Measurements from ENCODE around the gene SEPTIN12. TPM values are rescaled to one million over a fixed set of nuclear protein-coding genes. Genes with fewer than 3 reads are reported as not detected.

Gene SEPTIN12
- polyA plus RNA-seq, 1 donor from 2014 or later: 1.8 TPM

DNA sequence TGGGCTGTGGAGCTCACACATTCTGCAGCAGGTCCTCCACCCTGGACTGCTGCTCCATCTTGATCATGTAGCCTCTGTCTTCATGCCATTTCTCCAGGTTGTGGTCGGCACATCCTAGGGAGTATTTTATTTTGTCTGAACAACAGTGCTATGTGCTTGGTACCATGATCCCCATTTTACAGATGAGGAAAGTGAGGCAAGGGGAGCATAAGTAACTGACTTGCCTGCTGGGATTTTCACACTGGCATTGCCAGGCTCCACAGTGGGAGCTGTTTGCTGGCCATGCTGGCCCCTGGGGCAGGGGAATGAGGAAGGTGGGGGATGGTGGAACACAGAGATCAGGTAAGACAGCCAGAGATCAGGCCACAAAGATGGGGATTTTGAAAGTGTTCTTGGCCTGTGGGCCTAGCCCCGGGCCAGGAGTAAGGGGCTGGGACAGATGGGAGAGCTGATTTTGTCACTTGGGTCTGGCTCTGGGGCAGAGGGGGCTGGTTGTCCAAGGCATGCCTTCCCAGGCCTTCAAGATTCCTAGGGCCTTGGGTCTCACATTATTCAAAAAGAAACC lies 11.9 kb downstream of the SEPTIN12 start:
- H3K9me3 ChIP-seq (ENCODE audit: low read length): no peaks in the 10 kb centered on the region
- no peaks in the 10 kb centered on the region for H3F3A ChIP-seq (ENCODE audit: insufficient read depth, low read length, poor library complexity, severe bottlenecking)
- no peak overlapping the region for H3K4me2 ChIP-seq (ENCODE audit: low read length)
- H4K20me1 ChIP-seq (ENCODE audit: insufficient read depth): no peaks in the 10 kb centered on the region
- H3K4me3 ChIP-seq (ENCODE audit: low read length): no peak overlapping the region
- H3K27me3 ChIP-seq (ENCODE audit: insufficient read depth, low read depth, low read length): no peaks in the 10 kb centered on the region
- H3K27ac ChIP-seq (ENCODE audit: low read length): no peak overlapping the region
- H2AFZ ChIP-seq (ENCODE audit: low read depth, low read length): no peak overlapping the region
- H3K9ac ChIP-seq (ENCODE audit: low read length): no peak overlapping the region
- TF ChIP-seq EP300 (conservative IDR thresholded peaks at IDR 0.05; ENCODE audit: poor library complexity, severe bottlenecking): no peak
- TF ChIP-seq, protein P1, sequence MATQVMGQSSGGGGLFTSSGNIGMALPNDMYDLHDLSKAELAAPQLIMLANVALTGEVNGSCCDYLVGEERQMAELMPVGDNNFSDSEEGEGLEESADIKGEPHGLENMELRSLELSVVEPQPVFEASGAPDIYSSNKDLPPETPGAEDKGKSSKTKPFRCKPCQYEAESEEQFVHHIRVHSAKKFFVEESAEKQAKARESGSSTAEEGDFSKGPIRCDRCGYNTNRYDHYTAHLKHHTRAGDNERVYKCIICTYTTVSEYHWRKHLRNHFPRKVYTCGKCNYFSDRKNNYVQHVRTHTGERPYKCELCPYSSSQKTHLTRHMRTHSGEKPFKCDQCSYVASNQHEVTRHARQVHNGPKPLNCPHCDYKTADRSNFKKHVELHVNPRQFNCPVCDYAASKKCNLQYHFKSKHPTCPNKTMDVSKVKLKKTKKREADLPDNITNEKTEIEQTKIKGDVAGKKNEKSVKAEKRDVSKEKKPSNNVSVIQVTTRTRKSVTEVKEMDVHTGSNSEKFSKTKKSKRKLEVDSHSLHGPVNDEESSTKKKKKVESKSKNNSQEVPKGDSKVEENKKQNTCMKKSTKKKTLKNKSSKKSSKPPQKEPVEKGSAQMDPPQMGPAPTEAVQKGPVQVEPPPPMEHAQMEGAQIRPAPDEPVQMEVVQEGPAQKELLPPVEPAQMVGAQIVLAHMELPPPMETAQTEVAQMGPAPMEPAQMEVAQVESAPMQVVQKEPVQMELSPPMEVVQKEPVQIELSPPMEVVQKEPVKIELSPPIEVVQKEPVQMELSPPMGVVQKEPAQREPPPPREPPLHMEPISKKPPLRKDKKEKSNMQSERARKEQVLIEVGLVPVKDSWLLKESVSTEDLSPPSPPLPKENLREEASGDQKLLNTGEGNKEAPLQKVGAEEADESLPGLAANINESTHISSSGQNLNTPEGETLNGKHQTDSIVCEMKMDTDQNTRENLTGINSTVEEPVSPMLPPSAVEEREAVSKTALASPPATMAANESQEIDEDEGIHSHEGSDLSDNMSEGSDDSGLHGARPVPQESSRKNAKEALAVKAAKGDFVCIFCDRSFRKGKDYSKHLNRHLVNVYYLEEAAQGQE (IDR thresholded peaks at IDR 0.05; ENCODE audit: borderline replicate concordance): no peak
- no peak for TF ChIP-seq MXI1 (conservative IDR thresholded peaks at IDR 0.05; ENCODE audit: poor library complexity, severe bottlenecking)
- no peak for TF ChIP-seq EZH2 (IDR thresholded peaks at IDR 0.05; ENCODE audit: borderline replicate concordance, insufficient read depth, low read length, poor library complexity, severe bottlenecking)
- no peak for TF ChIP-seq TAF1 (IDR thresholded peaks at IDR 0.05; ENCODE audit: low read depth)
- TF ChIP-seq POLR2AphosphoS5 (IDR thresholded peaks at IDR 0.05): no peak
- TF ChIP-seq, protein P2, sequence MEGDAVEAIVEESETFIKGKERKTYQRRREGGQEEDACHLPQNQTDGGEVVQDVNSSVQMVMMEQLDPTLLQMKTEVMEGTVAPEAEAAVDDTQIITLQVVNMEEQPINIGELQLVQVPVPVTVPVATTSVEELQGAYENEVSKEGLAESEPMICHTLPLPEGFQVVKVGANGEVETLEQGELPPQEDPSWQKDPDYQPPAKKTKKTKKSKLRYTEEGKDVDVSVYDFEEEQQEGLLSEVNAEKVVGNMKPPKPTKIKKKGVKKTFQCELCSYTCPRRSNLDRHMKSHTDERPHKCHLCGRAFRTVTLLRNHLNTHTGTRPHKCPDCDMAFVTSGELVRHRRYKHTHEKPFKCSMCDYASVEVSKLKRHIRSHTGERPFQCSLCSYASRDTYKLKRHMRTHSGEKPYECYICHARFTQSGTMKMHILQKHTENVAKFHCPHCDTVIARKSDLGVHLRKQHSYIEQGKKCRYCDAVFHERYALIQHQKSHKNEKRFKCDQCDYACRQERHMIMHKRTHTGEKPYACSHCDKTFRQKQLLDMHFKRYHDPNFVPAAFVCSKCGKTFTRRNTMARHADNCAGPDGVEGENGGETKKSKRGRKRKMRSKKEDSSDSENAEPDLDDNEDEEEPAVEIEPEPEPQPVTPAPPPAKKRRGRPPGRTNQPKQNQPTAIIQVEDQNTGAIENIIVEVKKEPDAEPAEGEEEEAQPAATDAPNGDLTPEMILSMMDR (IDR thresholded peaks at IDR 0.05; ENCODE audit: poor library complexity, severe bottlenecking): no peak
- TF ChIP-seq RAD21 (conservative IDR thresholded peaks at IDR 0.05): no peak
- TF ChIP-seq SMC3 (conservative IDR thresholded peaks at IDR 0.05; ENCODE audit: poor library complexity): no peak
- H3K79me2 ChIP-seq (replicated peaks; ENCODE audit: insufficient read depth, low read length): no peaks in the 10 kb centered on the region
- H3K36me3 ChIP-seq (ENCODE audit: insufficient read depth, low read length): no peaks in the 10 kb centered on the region
- no peaks in the 10 kb centered on the region for H3K9me2 ChIP-seq (ENCODE audit: insufficient read depth, low read length)

DNA sequence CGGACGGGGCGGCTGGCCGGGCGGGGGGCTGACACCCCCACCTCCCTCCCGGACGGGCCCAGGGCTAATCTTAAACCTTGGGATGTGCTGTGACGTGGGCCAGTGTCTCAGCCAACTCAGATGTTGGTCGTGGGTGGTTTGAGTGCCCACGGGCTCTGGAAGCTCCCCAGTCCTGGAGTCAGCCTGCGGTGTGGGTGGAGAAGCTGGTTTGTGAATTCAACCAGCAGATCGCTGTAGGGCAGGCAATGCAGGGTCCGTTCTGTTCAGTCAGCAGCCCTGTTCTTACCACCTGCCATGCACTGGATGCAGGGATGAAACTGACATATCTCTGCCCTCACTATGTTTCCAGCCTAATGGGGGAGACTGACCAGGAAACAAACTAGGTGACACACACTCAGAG lies 13.1 kb downstream of the SEPTIN12 start:
- Histone ChIP-seq H3K27me3 (ENCODE audit: insufficient read depth, low read depth, low read length) (no peaks in the 10 kb centered on the region), H3K9me2 (ENCODE audit: insufficient read depth, low read length) (no peaks in the 10 kb centered on the region), H3K27ac (ENCODE audit: low read length) (no peak overlapping the region), H3K4me3 (ENCODE audit: low read length) (no peak overlapping the region), H3K9me3 (ENCODE audit: low read length) (no peaks in the 10 kb centered on the region), H3K36me3 (ENCODE audit: insufficient read depth, low read length) (no peaks in the 10 kb centered on the region), H3K79me2 (replicated peaks; ENCODE audit: insufficient read depth, low read length) (no peaks in the 10 kb centered on the region), H2AFZ (ENCODE audit: low read depth, low read length) (no peak overlapping the region), H3K4me2 (ENCODE audit: low read length) (no peak overlapping the region), H4K20me1 (ENCODE audit: insufficient read depth) (no peaks in the 10 kb centered on the region), H3F3A (ENCODE audit: insufficient read depth, low read length, poor library complexity, severe bottlenecking) (no peaks in the 10 kb centered on the region), H3K9ac (ENCODE audit: low read length) (no peak overlapping the region)
- TF ChIP-seq TAF1 (IDR thresholded peaks at IDR 0.05; ENCODE audit: low read depth): no peak
- TF ChIP-seq, protein P2 (IDR thresholded peaks at IDR 0.05; ENCODE audit: poor library complexity, severe bottlenecking): no peak
- TF ChIP-seq MXI1 (conservative IDR thresholded peaks at IDR 0.05; ENCODE audit: poor library complexity, severe bottlenecking): no peak
- TF ChIP-seq, protein P1 (IDR thresholded peaks at IDR 0.05; ENCODE audit: borderline replicate concordance): no peak
- no peak for TF ChIP-seq EZH2 (IDR thresholded peaks at IDR 0.05; ENCODE audit: borderline replicate concordance, insufficient read depth, low read length, poor library complexity, severe bottlenecking)
- no peak for TF ChIP-seq RAD21 (conservative IDR thresholded peaks at IDR 0.05)
- TF ChIP-seq POLR2AphosphoS5 (IDR thresholded peaks at IDR 0.05): no peak
- TF ChIP-seq SMC3 (conservative IDR thresholded peaks at IDR 0.05; ENCODE audit: poor library complexity): no peak
- no peak for TF ChIP-seq EP300 (conservative IDR thresholded peaks at IDR 0.05; ENCODE audit: poor library complexity, severe bottlenecking)

Data from neural cell (in vitro differentiated cells).